ENCODE results near the gene EIF2A.
"Not testable (repeated sequence)": the region's sequence is repeated elsewhere in the genome, so short reads cannot be mapped to it uniquely, and the experiment has no call there.

Gene EIF2A

GRCh38 chr3:150599611-150600297, 53.2 kb downstream of the EIF2A start:
- no peak overlapping the region for H3K4me3 ChIP-seq
- in situ Hi-C loops (cut with MboI; ENCODE audit: low sequenced_read_pairs), result loop anchor here (5.0 to 10.0 kb wide), 2 partner anchors 52 to 165 kb away; partner anchors contain the start of genes EIF2A, SERP1 and SIAH2
- peaks cover 28% of the 10 kb centered on the region for H3K4me1 ChIP-seq
- no peaks in the 10 kb centered on the region for H3K9me3 ChIP-seq
- no peaks in the 10 kb centered on the region for H3K27me3 ChIP-seq (ENCODE audit: low read depth)
- DNase-seq (ENCODE audit: low spot score in 2 of 2), result peak; percentile 64 to 92
- H3K36me3 ChIP-seq (replicated peaks), result no peaks in the 10 kb centered on the region

GRCh38 chr3:150600647-150601530, 54.3 kb downstream of the EIF2A start:
- in situ Hi-C loops (cut with MboI; ENCODE audit: low sequenced_read_pairs), result loop anchor here (5.0 to 10.0 kb wide), 2 partner anchors 54 to 164 kb away; partner anchors contain the start of genes EIF2A, SERP1 and SIAH2

GRCh38 chr3:150602426-150603152, 56.0 kb downstream of the EIF2A start:
- DNase-seq (ENCODE audit: low spot score in 2 of 2), result no peak
- Histone ChIP-seq H3K36me3 (replicated peaks) (no peaks in the 10 kb centered on the region; the same call in 1 of the 2 replicates), H3K9me3 (no peaks in the 10 kb centered on the region), H3K4me3 (peak overlapping the region; percentile 71), H3K27me3 (ENCODE audit: low read depth) (no peaks in the 10 kb centered on the region), H3K4me1 (peaks cover 48% of the 10 kb centered on the region)
- in situ Hi-C loops (cut with MboI; ENCODE audit: low sequenced_read_pairs), result loop anchor here (5.0 to 10.0 kb wide), 2 partner anchors 55 to 162 kb away; partner anchors contain the start of genes EIF2A, SERP1 and SIAH2

More at GRCh38 chr3:150600647-150601530, 54.3 kb downstream of the EIF2A start:
- not testable (repeated sequence) for H3K9me3 ChIP-seq; H3K36me3 ChIP-seq (replicated peaks); H3K27me3 ChIP-seq (ENCODE audit: low read depth)
- peaks cover 35% of the 10 kb centered on the region for H3K4me1 ChIP-seq
- H3K4me3 ChIP-seq, result peak overlapping the region; percentile 71
- DNase-seq (ENCODE audit: low spot score in 2 of 2), result peak in 1 of 2 experiments; percentile 24

GRCh38 chr3:150603153-150603979, 56.8 kb downstream of the EIF2A start, which contains the start of gene SELENOT:
Gene SELENOT (plus strand): TSS chr3:150603321. CDS start chr3:150603363, 42 bp downstream.
- H3K9me3 ChIP-seq, result no peaks in the 10 kb centered on the region
- peak within 1 kb of the TSS; percentile 71 for H3K4me3 ChIP-seq
- H3K4me1 ChIP-seq, result peaks cover 53% of the 10 kb centered on the region
- in situ Hi-C loops (cut with MboI; ENCODE audit: low sequenced_read_pairs), result loop anchor here (5.0 to 10.0 kb wide), 2 partner anchors 56 to 161 kb away; partner anchors contain the start of genes EIF2A, SERP1 and SIAH2
- no peaks in the 10 kb centered on the region; the same call in 1 of the 2 replicates for H3K36me3 ChIP-seq (replicated peaks)
- no peaks in the 10 kb centered on the region for H3K27me3 ChIP-seq (ENCODE audit: low read depth)
- DNase-seq (ENCODE audit: low spot score in 2 of 2), result peak; percentile 93 to 96

DNA sequence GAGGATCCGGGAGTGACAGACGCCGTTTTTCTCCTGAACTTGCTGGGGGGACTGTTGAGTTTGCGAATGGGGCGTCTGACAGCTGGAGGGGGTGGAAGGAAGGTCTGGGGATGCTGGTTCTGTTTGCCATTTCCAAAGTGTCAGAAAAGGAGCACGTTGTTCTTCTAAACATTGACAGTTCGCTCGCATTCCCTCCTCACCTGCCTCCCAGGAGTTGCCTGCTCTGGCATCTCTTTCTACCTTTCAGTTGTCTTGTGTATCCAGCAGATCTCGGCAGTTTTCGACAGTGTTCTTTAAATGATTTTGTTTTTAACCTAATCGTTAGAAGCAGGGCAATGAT, 57.4 kb downstream of the EIF2A start:
- Histone ChIP-seq H3K4me1 (peaks cover 47% of the 10 kb centered on the region), H3K36me3 (replicated peaks) (no peaks in the 10 kb centered on the region; the same call in 1 of the 2 replicates), H3K4me3 (peak overlapping the region; percentile 71), H3K27me3 (ENCODE audit: low read depth) (no peaks in the 10 kb centered on the region), H3K9me3 (no peaks in the 10 kb centered on the region)
- DNase-seq (ENCODE audit: low spot score in 2 of 2), result peak in 1 of 2 experiments; percentile 31
- in situ Hi-C loops (cut with MboI; ENCODE audit: low sequenced_read_pairs), result loop anchor here (5.0 to 10.0 kb wide), 2 partner anchors 57 to 161 kb away; partner anchors contain the start of genes EIF2A, SERP1 and SIAH2

- H3K9me3 ChIP-seq, result no peaks in the 10 kb centered on the region
- H3K4me3 ChIP-seq, result peak overlapping the region; percentile 71
- H3K27me3 ChIP-seq (ENCODE audit: low read depth), result no peaks in the 10 kb centered on the region
- in situ Hi-C loops (cut with MboI; ENCODE audit: low sequenced_read_pairs), result loop anchor here (10.0 kb wide), 1 partner anchor 159 kb away; the partner anchor contains the start of gene SIAH2
- peaks cover 30% of the 10 kb centered on the region for H3K4me1 ChIP-seq
- H3K36me3 ChIP-seq (replicated peaks), result peaks cover under 1% of the 10 kb centered on the region
- no peak for DNase-seq (ENCODE audit: low spot score in 2 of 2)
These were observed 59.5 kb downstream of the EIF2A start for GRCh38 chr3:150605998-150606641.

DNA sequence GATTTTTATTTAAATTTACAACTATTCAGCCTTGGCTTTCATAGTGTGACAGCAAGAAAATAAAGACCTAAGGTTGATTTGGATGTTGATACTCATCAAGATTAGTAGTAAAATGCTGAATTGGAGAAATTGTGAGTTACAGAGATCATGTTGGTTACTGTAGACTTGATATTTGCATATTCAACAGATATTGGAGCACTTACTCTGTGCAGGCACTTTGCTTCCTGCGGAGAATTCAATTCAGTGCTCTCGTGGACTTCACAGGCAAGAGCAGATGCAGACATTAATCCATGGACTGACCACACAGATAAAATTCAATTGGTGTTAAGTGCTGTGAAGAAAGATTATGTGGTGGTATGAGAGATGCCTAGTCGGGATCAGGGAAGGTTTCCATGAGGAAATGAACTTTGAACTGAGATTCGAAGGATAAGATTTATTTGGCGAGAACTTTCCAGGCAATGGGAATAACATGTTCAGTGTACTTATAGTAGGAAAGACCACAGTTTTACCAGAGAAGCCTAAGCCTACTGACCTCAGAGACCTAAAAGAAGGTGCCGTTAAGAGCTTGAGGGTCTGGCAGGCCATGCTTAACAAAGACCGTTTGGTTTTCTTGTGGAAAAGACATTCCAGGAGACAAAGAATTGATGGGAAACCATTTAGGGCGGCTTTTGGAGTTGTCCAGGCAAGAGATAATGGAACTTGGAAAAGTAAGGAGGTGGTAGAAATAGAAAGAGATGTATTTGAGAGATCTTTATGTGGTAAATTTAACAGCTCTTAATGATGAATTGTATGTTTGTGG, 60.9 kb downstream of the EIF2A start:
- no peak overlapping the region for H3K4me3 ChIP-seq
- no peaks in the 10 kb centered on the region for H3K27me3 ChIP-seq (ENCODE audit: low read depth)
- peaks cover 25% of the 10 kb centered on the region for H3K4me1 ChIP-seq
- H3K36me3 ChIP-seq (replicated peaks), result peaks cover 7% of the 10 kb centered on the region
- no peaks in the 10 kb centered on the region for H3K9me3 ChIP-seq
- in situ Hi-C loops (cut with MboI; ENCODE audit: low sequenced_read_pairs), result loop anchor here (10.0 kb wide), 1 partner anchor 157 kb away; the partner anchor contains the start of gene SIAH2
- peak in 1 of 2 experiments; percentile 36 for DNase-seq (ENCODE audit: low spot score in 2 of 2)

DNA sequence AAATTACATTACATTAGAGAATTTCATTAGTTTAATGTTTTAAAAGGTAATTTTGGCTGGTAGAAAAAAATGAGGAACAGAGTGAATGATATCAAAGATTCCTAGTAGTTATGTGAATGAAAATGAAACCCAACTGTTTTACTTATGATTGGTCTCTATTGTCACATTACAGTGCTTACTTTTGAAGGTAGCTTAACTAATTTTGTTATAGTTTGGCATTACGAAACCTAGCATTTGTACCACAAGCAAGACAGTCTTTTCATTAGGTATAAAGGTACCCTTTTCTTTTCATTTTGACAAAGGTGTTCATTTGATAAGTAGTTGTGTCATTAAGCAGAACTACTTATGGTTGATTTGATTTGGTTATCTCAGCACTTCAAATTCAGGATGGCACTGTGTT, 63.4 kb downstream of the EIF2A start:
- H3K36me3 ChIP-seq (replicated peaks), result peaks cover 12% of the 10 kb centered on the region
- H3K27me3 ChIP-seq (ENCODE audit: low read depth), result no peaks in the 10 kb centered on the region
- DNase-seq (ENCODE audit: low spot score in 2 of 2), result no peak
- no peak overlapping the region for H3K4me3 ChIP-seq
- H3K9me3 ChIP-seq, result no peaks in the 10 kb centered on the region
- in situ Hi-C loops (cut with MboI; ENCODE audit: low sequenced_read_pairs), result loop anchor here (10.0 kb wide), 1 partner anchor 155 kb away; the partner anchor contains the start of gene SIAH2
- H3K4me1 ChIP-seq, result peaks cover 25% of the 10 kb centered on the region

DNA sequence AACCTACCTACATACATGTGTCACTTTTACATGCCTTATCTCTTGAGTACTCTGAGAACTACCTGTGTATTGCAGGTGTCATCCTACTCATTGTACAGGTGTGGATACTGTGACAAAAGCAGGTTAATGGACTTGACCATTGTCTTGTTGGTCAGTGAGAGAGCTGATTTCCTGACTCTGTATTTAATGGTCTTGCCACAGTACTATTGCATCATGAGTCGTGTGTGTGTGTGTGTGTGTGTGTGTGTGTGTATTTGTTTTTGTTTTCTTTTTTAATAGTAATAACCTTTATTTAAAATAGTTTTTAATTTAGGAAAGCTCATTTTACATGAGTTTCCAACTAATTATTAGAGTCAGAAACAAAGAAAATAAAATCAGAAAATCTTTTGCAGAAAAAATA, 64.2 kb downstream of the EIF2A start:
- peaks cover 20% of the 10 kb centered on the region for H3K4me1 ChIP-seq

DNA sequence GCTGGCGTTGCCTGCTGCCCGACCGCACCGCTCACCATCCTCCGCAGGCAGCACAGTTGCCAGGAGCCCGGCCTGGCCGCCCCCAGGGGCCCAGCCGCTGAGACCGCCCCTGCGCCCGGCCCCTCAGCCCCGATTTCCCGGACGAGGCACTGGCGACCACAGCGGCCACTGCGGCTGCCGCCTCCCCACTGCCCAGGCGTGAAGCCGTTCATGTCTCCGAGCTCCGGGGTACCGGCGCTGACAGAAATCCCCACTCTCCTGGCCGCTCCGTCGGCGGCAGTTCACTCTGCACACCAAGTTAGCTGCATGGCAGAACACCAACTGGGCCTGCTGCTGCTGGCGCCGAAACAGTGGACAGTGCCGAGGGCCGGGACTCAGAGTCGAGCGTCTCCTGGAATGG, 65.1 kb downstream of the EIF2A start:
- Histone ChIP-seq H3K36me3 (replicated peaks) (peaks cover 12% of the 10 kb centered on the region), H3K9me3 (no peaks in the 10 kb centered on the region), H3K4me3 (no peak overlapping the region), H3K4me1 (peaks cover 15% of the 10 kb centered on the region), H3K27me3 (ENCODE audit: low read depth) (no peaks in the 10 kb centered on the region)
- in situ Hi-C loops (cut with MboI; ENCODE audit: low sequenced_read_pairs), result no loop called here
- no peak for DNase-seq (ENCODE audit: low spot score in 2 of 2)

More for the DNA sequence above, 64.2 kb downstream of the EIF2A start:
- no peaks in the 10 kb centered on the region for H3K27me3 ChIP-seq (ENCODE audit: low read depth)
- no peaks in the 10 kb centered on the region for H3K9me3 ChIP-seq
- no peak overlapping the region for H3K4me3 ChIP-seq
- in situ Hi-C loops (cut with MboI; ENCODE audit: low sequenced_read_pairs), result no loop called here
- DNase-seq (ENCODE audit: low spot score in 2 of 2), result no peak
- H3K36me3 ChIP-seq (replicated peaks), result peaks cover 12% of the 10 kb centered on the region

GRCh38 chr3:150612494-150612893, 65.9 kb downstream of the EIF2A start:
- Histone ChIP-seq H3K27me3 (ENCODE audit: low read depth) (no peaks in the 10 kb centered on the region), H3K9me3 (no peaks in the 10 kb centered on the region), H3K4me1 (peaks cover 7% of the 10 kb centered on the region), H3K4me3 (no peak overlapping the region), H3K36me3 (replicated peaks) (peaks cover 12% of the 10 kb centered on the region)
- no peak for DNase-seq (ENCODE audit: low spot score in 2 of 2)
- in situ Hi-C loops (cut with MboI; ENCODE audit: low sequenced_read_pairs), result no loop called here
